Adrenal gland (tissue), 5 donors: ENCODE results near the gene BCAP29.

Experiments
- POLR2A ChIP-seq, 2 donors: fragments of 450-650 bp; IDR thresholded peaks; one replicate each; pipeline ENCODE4 v1.6.1; 2017; ENCODE audit warnings: antibody characterized with exemption in 2 of 2, mild to moderate bottlenecking in 2 of 2, moderate library complexity in 1 of 2
- TF ChIP-seq, protein P1 (sequence below), 6 experiments: fragments of 450-650 bp in 4 of 6; fragments of 200-600 bp in 2 of 6; sonication (generic) in 1 of 6; IDR thresholded peaks; 1 replicate in 5 of 6; 2 replicates in 1 of 6; pipeline versions ENCODE4 v1.5.1 to v1.8.0; 2016 to 2021; ENCODE audit warnings: antibody characterized with exemption in 6 of 6, mild to moderate bottlenecking in 2 of 6, moderate library complexity in 1 of 6
- donor health status: DM: no; HTN: no; CAD: no.

DNA sequence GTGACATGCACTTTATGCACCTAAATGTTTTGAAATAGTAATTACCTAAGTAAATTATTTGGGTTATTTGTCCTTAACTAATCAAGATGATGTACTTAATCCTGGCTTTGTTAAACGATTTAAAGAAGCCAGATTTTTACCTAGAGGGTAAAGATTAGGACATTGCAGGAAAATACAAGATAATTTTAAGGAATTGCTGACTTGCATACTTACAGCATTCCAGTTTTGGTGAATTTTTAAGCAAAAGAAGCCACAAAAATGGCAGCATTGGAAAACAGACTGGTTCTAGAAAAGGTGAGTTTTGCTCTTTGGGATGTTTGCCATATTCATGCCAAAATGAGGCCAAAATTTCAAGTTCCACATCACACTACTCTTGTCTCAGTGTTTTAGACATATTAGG lies 33.4 kb downstream of the BCAP29 start:
- TF ChIP-seq, protein P1, sequence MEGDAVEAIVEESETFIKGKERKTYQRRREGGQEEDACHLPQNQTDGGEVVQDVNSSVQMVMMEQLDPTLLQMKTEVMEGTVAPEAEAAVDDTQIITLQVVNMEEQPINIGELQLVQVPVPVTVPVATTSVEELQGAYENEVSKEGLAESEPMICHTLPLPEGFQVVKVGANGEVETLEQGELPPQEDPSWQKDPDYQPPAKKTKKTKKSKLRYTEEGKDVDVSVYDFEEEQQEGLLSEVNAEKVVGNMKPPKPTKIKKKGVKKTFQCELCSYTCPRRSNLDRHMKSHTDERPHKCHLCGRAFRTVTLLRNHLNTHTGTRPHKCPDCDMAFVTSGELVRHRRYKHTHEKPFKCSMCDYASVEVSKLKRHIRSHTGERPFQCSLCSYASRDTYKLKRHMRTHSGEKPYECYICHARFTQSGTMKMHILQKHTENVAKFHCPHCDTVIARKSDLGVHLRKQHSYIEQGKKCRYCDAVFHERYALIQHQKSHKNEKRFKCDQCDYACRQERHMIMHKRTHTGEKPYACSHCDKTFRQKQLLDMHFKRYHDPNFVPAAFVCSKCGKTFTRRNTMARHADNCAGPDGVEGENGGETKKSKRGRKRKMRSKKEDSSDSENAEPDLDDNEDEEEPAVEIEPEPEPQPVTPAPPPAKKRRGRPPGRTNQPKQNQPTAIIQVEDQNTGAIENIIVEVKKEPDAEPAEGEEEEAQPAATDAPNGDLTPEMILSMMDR (IDR thresholded peaks at IDR 0.05): no peak
- no peak for TF ChIP-seq POLR2A (IDR thresholded peaks at IDR 0.05)
